Measurements from ENCODE around the gene IGDCC3. TPM values are rescaled to one million over a fixed set of nuclear protein-coding genes. Genes with fewer than 3 reads are reported as not detected.
"Not testable (repeated sequence)": the region's sequence is repeated elsewhere in the genome, so short reads cannot be mapped to it uniquely, and the experiment has no call there.

Gene IGDCC3
- total RNA-seq, 2 experiments from 2014 or later = not detected

DNA sequence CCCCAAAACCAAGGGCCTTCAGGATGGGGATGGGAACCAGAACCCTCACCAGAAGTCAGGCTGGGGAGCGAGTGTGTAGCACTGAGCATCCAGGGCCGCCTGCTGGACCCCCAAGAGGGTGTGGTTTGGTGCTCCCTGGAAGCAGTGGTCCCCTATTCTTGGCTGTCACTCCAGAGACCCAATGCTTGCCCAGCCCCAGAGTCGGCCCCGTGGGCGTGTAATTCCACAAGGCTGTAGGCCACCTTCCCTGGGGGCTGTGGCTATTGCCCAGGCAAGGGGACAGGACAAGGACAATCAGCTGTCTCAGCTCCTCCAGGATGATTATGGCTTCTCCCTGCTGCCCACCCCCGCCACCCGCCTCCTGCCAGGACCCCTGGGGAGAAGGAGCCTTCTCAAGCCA lies 14.5 kb downstream of the IGDCC3 start:
- Mint-ChIP-seq H3K4me3 (no peak overlapping the region), H3K4me1 (ENCODE audit: low read depth) (no peaks in the 10 kb centered on the region), H3K36me3 (no peaks in the 10 kb centered on the region), H3K27me3 (peaks cover 15% of the 10 kb centered on the region), H3K27ac (no peak overlapping the region), H3K9me3 (no peaks in the 10 kb centered on the region)
- DNase-seq = no peak
- ChIA-PET POLR2A (no interaction called here), CTCF (no interaction called here)
- intact Hi-C loops (cut with micrococcal nuclease) = no loop called here

DNA sequence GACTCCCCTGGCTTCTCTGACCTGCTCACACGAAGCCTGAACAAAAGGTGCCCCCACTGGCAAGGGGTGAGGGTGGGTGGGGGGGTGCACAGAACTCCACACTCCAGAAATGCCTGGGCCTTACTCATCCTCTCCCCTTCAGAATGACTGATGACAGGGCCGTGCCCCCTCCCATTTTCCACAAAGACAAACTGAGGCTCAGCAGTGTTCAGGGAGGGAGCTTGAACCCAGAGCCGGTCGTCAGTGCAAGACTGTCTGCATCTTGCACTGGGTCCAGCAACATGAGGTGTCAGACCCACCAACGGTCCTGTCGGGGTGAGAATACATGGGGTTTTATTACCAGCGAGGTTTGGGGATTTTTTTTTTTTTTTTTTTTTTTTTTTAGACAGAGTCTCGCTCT lies 15.3 kb downstream of the IGDCC3 start:
- Mint-ChIP-seq H3K4me3 (no peak overlapping the region), H3K27ac (no peak overlapping the region), H3K27me3 (peaks cover 21% of the 10 kb centered on the region), H3K36me3 (no peaks in the 10 kb centered on the region), H3K4me1 (ENCODE audit: low read depth) (no peaks in the 10 kb centered on the region), H3K9me3 (no peaks in the 10 kb centered on the region)
- intact Hi-C loops (cut with micrococcal nuclease) = no loop called here
- DNase-seq = no peak
- ChIA-PET CTCF (no interaction called here), POLR2A (no interaction called here)

DNA sequence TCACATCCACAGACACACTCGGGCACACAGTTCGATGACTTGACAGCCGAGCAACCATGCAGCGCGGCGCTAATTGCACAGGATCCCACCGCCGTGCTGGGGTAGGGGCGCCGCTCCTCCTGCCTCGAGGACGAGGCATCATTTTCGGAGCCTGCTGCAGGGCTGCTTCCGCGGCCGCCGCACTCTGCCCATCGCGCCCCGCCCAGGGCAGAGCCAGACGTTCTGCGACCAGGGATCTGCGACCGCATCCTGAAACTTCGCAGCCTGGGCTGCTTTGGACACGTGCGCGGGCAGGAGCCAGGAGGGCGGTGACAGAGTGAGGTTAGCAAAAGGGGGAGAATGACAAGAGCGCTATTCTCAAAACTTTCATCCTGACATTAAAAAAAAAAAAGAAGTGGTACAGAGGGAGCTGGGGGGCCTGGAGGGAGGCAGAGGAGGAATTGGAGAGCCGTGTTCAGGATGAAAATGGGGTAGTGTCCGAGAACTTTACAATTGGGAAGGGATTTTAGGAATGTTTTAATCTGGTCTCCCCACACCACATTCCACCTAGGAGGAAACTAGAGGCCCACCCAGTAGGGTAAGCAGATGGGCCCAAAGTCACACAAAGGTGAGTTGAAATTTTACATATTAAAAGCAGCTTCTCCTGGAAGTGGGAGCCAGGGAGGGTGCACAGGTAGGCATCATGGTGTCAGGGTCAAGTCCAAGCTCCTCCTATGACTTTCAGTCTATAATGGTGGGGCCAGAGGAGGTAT lies 15.9 kb downstream of the IGDCC3 start:
- CTCF ChIA-PET = interaction anchor here (0.8 kb wide), 1 partner anchor 43 kb away, joined by 4 read pairs; no protein-coding TSS in a partner anchor
- Mint-ChIP-seq H3K27me3 (peaks cover 26% of the 10 kb centered on the region), H3K27ac (no peak overlapping the region), H3K4me3 (no peak overlapping the region), H3K4me1 (ENCODE audit: low read depth) (no peaks in the 10 kb centered on the region), H3K36me3 (no peaks in the 10 kb centered on the region), H3K9me3 (no peaks in the 10 kb centered on the region)
- intact Hi-C loops (cut with micrococcal nuclease) = no loop called here
- DNase-seq = no peak
- POLR2A ChIA-PET = no interaction called here

DNA sequence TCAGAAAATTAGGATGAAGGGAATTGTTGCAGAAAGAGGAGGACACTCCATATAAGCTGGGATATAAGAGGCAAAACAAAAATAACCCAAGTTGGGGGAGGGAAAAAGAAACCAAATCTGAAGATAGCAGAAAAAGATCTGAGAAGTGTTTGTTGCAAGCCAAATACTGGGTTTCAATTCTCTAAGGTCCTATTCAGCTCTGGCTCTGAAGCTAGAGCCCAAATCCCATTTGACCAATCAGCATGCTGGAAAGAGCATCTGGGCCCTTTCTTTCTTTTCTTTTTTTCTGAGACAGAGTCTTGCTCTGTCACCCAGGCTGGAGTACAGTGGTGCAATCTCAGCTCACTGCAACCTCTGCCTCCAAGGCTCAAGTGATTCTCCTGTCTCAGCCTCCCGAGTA lies 17.3 kb downstream of the IGDCC3 start:
- no peak for DNase-seq
- CTCF ChIA-PET = interaction anchor here (1.9 kb wide), 1 partner anchor 25 kb away, joined by 7 read pairs; no protein-coding TSS in a partner anchor
- peaks cover 5% of the 10 kb centered on the region for H3K4me1 Mint-ChIP-seq (ENCODE audit: low read depth)
- POLR2A ChIA-PET = no interaction called here
- no peak overlapping the region for H3K27ac Mint-ChIP-seq
- intact Hi-C loops (cut with micrococcal nuclease) = no loop called here
- H3K27me3 Mint-ChIP-seq = peaks cover 34% of the 10 kb centered on the region
- H3K36me3 Mint-ChIP-seq = peaks cover 2% of the 10 kb centered on the region
- no peaks in the 10 kb centered on the region for H3K9me3 Mint-ChIP-seq
- no peak overlapping the region for H3K4me3 Mint-ChIP-seq

DNA sequence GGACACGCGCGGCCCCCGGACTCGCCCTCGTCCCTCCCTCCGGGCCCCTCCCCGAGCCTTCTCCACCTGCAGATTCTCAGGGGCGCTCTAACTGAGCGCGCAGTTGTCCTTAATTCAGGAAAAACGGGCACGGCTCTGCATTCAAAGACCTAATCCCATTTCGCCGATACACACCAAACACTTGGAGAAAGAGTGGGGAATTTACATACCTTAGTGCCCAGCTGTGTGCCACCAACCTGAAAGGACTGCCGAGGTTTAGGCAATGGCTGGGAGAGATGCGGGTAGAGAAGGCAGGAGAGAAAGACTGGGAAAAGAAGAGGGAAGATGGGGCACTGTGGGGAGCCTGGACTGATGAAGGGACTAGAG lies 21.8 kb downstream of the IGDCC3 start:
- Mint-ChIP-seq H3K27me3 (peaks cover 37% of the 10 kb centered on the region), H3K4me1 (ENCODE audit: low read depth) (peaks cover 5% of the 10 kb centered on the region), H3K36me3 (peaks cover 2% of the 10 kb centered on the region), H3K27ac (no peak overlapping the region), H3K4me3 (peak overlapping the region; percentile 2), H3K9me3 (peaks cover 13% of the 10 kb centered on the region)
- intact Hi-C loops (cut with micrococcal nuclease) = no loop called here
- no peak for DNase-seq
- ChIA-PET POLR2A (no interaction called here), CTCF (no interaction called here)

DNA sequence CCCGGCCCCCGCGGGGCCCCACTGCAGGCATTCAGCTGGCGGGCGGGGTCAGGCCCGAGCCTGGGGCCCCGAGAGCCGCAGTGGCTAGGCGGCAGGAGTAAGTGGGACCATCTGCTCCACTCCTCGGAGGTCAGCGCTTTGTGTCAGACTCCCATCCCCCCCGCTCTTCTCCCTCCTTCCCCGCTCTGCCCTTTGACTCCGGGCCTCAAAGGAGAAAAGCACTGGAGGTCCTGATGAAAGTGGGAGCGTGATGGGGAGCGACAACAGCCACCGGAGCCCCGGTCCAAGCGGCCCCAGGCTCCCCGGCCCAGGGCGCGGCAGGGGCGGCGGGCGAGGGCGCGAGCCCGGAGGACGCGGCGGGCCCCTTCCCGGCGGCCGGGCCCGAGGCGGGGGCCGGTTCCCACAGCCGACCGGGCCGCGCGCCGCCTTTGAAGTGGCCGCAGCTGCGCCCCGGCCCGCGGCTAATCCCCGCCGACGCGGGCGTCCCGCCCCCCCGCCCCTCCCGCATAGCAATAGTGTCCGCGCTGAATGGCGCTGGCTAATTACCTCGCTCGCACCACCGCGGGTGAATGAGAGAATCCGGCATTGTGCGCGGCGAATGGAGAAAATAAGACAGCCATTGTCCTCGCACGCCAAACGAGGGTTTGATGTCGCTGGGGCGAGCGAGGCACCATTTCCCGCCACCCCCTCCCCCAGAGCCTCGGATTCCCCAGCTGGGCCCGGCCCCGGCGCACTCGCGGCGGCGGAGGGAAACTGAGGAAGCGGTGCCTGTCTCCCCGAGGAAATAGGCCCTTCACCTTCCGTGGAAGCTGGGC lies 22.4 kb downstream of the IGDCC3 start:
- intact Hi-C loops (cut with micrococcal nuclease) = no loop called here
- H3K27ac Mint-ChIP-seq = no peak overlapping the region
- peaks cover 5% of the 10 kb centered on the region for H3K4me1 Mint-ChIP-seq (ENCODE audit: low read depth)
- ChIA-PET POLR2A (no interaction called here), CTCF (no interaction called here)
- no peak overlapping the region for H3K4me3 Mint-ChIP-seq
- DNase-seq = no peak
- peaks cover 2% of the 10 kb centered on the region for H3K36me3 Mint-ChIP-seq
- H3K27me3 Mint-ChIP-seq = peaks cover 37% of the 10 kb centered on the region
- H3K9me3 Mint-ChIP-seq = peaks cover 13% of the 10 kb centered on the region

DNA sequence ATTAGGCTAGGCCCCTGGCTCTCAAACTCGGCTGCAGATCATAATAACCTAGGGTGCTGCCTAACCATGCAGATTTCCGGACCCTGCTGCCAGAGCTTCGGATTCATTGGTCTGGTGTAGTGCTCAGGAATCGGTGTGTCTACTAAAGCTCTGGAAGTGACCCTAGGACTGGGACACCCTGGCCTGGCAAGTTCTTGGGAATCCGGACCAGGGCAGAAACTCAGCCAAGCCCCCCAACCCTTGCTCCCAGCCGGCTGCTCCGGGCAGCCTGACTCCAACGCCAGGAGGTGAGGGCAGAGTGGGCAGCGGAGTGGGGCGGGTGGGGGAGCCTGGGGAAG lies 23.0 kb downstream of the IGDCC3 start:
- H3K27me3 Mint-ChIP-seq = peaks cover 38% of the 10 kb centered on the region
- ChIA-PET POLR2A (no interaction called here), CTCF (no interaction called here)
- intact Hi-C loops (cut with micrococcal nuclease) = no loop called here
- H3K4me3 Mint-ChIP-seq = no peak overlapping the region
- H3K4me1 Mint-ChIP-seq (ENCODE audit: low read depth) = peaks cover 5% of the 10 kb centered on the region
- no peak for DNase-seq
- H3K9me3 Mint-ChIP-seq = peaks cover 13% of the 10 kb centered on the region
- H3K27ac Mint-ChIP-seq = no peak overlapping the region
- H3K36me3 Mint-ChIP-seq = peaks cover 2% of the 10 kb centered on the region

DNA sequence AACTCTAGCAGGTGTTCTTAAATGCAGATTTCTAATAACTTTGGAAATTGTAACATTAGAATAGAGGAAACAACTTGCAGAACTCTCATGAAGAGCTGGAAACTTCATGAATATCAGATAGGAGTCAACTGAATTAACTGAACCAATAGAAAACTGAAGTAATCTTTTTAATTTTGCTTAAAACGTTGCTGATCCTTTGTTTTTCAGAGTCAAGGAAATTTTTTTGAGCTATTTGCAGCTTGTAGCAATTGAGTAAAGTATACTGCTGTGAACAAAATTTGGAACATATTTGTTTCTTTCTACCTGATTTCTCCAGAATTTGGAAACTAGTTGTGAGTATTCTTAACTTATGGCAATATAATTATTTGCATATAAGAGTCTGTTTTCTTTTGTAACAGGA lies 25.8 kb downstream of the IGDCC3 start:
- H3K27ac Mint-ChIP-seq; H3K4me3 Mint-ChIP-seq; DNase-seq; intact Hi-C loops (cut with micrococcal nuclease); H3K36me3 Mint-ChIP-seq; POLR2A ChIA-PET; H3K4me1 Mint-ChIP-seq (ENCODE audit: low read depth): not testable (repeated sequence)
- Mint-ChIP-seq H3K9me3 (peaks cover 13% of the 10 kb centered on the region), H3K27me3 (peaks cover 32% of the 10 kb centered on the region)
- CTCF ChIA-PET = interaction anchor here (0.5 kb wide), 1 partner anchor 81 kb away, joined by 3 read pairs; no protein-coding TSS in a partner anchor

DNA sequence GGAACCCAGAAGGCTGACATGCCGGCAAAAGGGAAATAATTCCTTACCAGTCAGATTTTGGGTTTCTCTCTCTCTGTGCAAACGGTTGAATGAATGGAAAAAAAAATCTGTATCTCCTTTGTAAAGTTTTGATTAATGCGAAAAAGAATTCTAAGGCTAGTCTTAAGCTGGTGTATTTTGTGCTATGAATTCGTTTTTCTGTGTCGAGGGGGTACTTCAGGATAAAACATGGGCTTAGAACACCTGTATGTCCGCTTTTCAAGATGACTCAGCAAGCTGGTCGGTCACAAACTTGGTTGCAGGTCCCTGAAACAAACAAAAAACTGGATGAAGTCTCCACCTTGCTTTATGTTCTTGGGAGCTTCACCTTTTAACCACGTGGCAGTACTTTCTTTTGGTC lies 28.5 kb downstream of the IGDCC3 start:
- H3K27me3 Mint-ChIP-seq = peaks cover 20% of the 10 kb centered on the region
- CTCF ChIA-PET = interaction anchor here (1.0 to 2.0 kb wide), 3 partner anchors 29 to 36 kb away, joined by 4 to 7 read pairs (median 6); no protein-coding TSS in a partner anchor

DNA sequence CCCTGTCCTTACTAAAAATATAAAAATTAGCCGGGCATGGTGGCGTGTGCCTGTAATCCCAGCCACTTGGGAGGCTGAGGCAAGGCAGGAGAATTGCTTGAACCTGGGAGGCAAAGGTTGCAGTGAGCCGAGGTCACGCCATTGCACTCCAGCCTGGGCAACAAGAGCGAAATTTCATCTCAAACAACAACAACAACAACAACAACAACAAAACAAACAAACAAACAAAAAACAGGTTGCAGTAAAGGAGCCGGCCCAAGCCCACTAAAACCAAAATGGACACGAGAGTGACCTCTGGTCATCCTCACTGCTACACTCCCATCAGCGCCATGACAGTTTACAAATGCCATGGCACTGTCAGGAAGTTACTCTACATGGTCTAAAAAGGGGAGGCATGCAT lies 30.0 kb downstream of the IGDCC3 start:
- H3K4me1 Mint-ChIP-seq (ENCODE audit: low read depth); H3K36me3 Mint-ChIP-seq; H3K4me3 Mint-ChIP-seq; intact Hi-C loops (cut with micrococcal nuclease); DNase-seq; H3K27ac Mint-ChIP-seq; POLR2A ChIA-PET; CTCF ChIA-PET: not testable (repeated sequence)
- peaks cover 11% of the 10 kb centered on the region for H3K9me3 Mint-ChIP-seq
- H3K27me3 Mint-ChIP-seq = peaks cover 11% of the 10 kb centered on the region

More for the DNA sequence above, 28.5 kb downstream of the IGDCC3 start:
- Mint-ChIP-seq H3K9me3 (peaks cover 13% of the 10 kb centered on the region), H3K27ac (no peak overlapping the region), H3K36me3 (no peaks in the 10 kb centered on the region), H3K4me1 (ENCODE audit: low read depth) (no peaks in the 10 kb centered on the region), H3K4me3 (no peak overlapping the region)
- DNase-seq = no peak
- intact Hi-C loops (cut with micrococcal nuclease) = no loop called here
- POLR2A ChIA-PET = no interaction called here

DNA sequence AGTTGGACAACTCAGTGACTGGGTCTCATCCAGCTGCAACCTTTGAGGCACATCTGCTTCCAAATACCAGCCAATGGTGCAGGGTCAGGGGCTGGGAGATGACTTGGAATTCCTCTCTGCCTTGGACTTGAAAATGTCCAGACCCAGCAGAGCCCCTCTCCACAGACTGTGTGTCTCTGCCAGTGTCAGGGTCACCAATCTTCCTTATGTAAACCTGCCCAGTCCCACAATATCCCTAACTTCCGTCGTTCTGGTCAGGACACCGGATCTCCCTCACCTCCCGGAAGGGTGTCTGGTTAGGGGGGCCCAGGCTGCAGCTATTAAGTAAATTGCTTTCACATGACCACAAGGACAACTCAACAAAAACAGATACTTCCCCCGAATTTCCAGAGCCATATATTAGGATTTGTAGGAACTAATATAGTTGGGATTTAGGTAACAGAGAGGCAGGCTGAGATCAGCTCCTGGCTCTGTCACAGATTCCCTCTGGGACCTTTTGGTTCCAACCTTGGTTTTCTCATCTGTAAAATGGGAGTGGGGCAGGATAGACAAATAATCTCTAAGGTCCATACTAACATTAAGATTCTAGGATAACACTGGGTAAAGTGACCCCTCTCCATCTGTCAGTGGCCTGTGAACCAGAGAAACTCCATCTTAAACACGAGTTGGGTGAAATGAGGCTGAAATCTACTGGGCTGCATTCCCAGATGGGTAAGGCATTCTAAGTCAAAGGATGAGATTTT lies 30.8 kb downstream of the IGDCC3 start:
- H3K9me3 Mint-ChIP-seq = peaks cover 3% of the 10 kb centered on the region
- intact Hi-C loops (cut with micrococcal nuclease) = no loop called here
- H3K27me3 Mint-ChIP-seq = peaks cover 10% of the 10 kb centered on the region
- no peaks in the 10 kb centered on the region for H3K36me3 Mint-ChIP-seq
- no peak overlapping the region for H3K27ac Mint-ChIP-seq
- H3K4me1 Mint-ChIP-seq (ENCODE audit: low read depth) = no peaks in the 10 kb centered on the region
- no peak overlapping the region for H3K4me3 Mint-ChIP-seq
- ChIA-PET POLR2A (no interaction called here), CTCF (no interaction called here)
- DNase-seq = no peak

DNA sequence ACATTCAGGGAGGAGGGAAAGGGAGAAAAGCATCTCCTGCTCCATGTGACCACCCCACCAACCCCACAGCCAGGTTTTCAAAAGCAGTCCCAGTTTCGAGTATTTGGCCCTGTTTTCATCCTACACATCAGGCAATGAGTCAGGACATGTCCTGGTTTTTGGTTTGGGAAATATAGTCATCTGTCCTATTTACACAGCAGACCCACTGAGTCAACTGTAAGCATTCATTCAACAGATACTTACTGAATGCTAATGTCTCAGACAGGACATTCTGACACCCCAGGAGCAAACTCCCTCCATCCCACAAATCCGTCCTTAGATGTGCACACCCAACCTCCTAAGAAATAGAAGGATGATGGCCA lies 32.9 kb downstream of the IGDCC3 start:
- Mint-ChIP-seq H3K9me3 (no peaks in the 10 kb centered on the region), H3K4me3 (no peak overlapping the region), H3K4me1 (ENCODE audit: low read depth) (no peaks in the 10 kb centered on the region), H3K36me3 (no peaks in the 10 kb centered on the region), H3K27ac (no peak overlapping the region), H3K27me3 (peaks cover 10% of the 10 kb centered on the region)
- DNase-seq = no peak
- ChIA-PET POLR2A (no interaction called here), CTCF (no interaction called here)
- intact Hi-C loops (cut with micrococcal nuclease) = no loop called here
